Activated CD4-positive, alpha-beta memory T cell treated with anti-CD3 and anti-CD28 coated beads for 36 hours (primary cell): Measurements from ENCODE around the gene LOXL1. TPM values are rescaled to one million over a fixed set of nuclear protein-coding genes. Genes with fewer than 3 reads are reported as not detected.
"Not testable (repeated sequence)": the region's sequence is repeated elsewhere in the genome, so short reads cannot be mapped to it uniquely, and the experiment has no call there.

ENCODE experiments used
- CTCF ChIA-PET: fragments of 350-600 bp; sonication (Branson Sonifier 250); formaldehyde crosslinking; loops from one replicate; lab custom pipeline; 2021; ENCODE audit warnings: antibody characterized with exemption, inconsistent platforms; lab: Charles Lee
- POLR2A ChIA-PET: fragments of 350-600 bp; sonication (Branson Sonifier 250); formaldehyde crosslinking; loops from one replicate; lab custom pipeline; 2021; ENCODE audit warnings: antibody characterized with exemption; lab: Charles Lee
- DNase-seq: peaks from one replicate; pipeline ENCODE4 v3.0.0-alpha.2; 2020
- H3K27ac Mint-ChIP-seq: one replicate; pipeline ENCODE4 v1.8.0; 2021; ENCODE audit warnings: mixed read lengths
- H3K27me3 Mint-ChIP-seq: one replicate; pipeline ENCODE4 v1.8.0; 2021; ENCODE audit warnings: mixed read lengths
- H3K36me3 Mint-ChIP-seq: one replicate; pipeline ENCODE4 v1.8.0; 2021; ENCODE audit warnings: mixed read lengths
- H3K4me1 Mint-ChIP-seq: one replicate; pipeline ENCODE4 v1.8.0; 2021; ENCODE audit warnings: low read depth, mixed read lengths
- H3K4me3 Mint-ChIP-seq: one replicate; pipeline ENCODE4 v1.8.0; 2021; ENCODE audit warnings: mild to moderate bottlenecking, mixed read lengths
- H3K9me3 Mint-ChIP-seq: one replicate; pipeline ENCODE4 v1.8.0; 2021; ENCODE audit warnings: mixed read lengths
- intact Hi-C: fragments of 100-400 bp; cut with micrococcal nuclease; formaldehyde crosslinking; loops from one replicate; pipeline ENCODE4 v1.15.1; 2023
- total RNA-seq, 2 experiments: library from RNA; stranded (reverse); gene quantifications; one replicate each; pipeline ENCODE4 v1.2.3, GENCODE V29; 2021

Gene LOXL1
- total RNA-seq, 2 experiments from 2014 or later = 2.5 to 3.3 TPM

DNA sequence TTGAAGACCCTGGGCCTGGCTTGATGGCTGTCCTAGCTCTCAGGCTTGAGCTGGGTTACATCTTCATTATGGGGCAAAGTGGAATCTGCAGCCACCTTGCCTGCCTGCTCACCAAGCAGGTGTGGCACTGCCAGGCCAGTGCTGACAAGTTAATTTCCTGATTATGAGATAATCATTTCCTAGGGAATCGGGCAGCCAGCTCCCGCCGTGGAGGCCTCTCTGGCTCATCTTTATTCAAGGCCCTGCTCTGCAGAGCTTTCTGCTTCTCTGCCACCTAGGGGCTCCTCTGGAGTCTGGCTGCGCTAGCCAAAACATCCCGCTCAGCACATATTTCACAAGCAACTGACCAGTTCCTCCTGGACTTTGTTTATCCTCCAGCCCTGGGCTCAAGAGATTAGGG, 9.9 kb downstream of the LOXL1 start:
- no peaks in the 10 kb centered on the region for H3K36me3 Mint-ChIP-seq
- intact Hi-C loops = no loop called here
- no peaks in the 10 kb centered on the region for H3K9me3 Mint-ChIP-seq
- POLR2A ChIA-PET = no interaction called here
- peaks cover 11% of the 10 kb centered on the region for H3K4me1 Mint-ChIP-seq
- no peak overlapping the region for H3K27ac Mint-ChIP-seq
- H3K27me3 Mint-ChIP-seq = no peaks in the 10 kb centered on the region
- CTCF ChIA-PET = interaction anchor here (1.2 to 2.3 kb wide), 4 partner anchors 8 to 63 kb away, joined by 3 to 10 read pairs (median 7); no protein-coding TSS in a partner anchor
- no peak for DNase-seq
- H3K4me3 Mint-ChIP-seq = no peak overlapping the region

DNA sequence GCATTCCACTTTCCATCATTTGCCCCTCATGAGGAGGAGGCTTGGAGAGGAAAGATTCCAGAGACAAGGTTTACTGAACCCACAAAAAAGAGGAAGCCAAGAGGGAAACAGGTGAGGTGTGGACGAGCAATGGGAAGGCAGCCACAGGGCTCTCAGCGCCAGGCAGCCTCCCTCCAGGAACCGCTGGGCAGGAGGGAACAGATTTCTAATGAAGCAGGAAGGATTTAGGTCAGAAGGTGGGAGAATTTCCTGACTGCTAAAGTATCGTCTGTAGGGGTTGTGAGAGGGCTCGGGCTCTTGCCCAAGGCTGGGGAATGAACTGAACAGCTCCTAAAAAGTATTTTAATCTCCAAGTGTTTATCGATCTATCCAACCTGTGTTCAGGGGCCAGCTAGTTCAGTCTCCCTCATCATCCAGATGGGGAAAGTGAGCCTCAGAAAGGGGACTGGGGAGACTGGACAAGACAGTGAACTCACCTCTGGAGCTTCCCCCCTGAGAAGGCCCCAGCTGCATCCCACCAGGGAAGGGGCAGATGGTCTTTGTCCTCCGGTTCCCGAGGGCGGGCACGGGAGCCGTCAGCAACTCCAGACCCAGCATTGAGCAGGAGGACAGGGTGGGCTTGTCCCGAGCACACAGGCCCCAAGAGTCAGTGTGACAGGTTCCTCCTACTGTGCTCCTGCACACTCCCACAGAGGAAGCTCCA, 10.5 kb downstream of the LOXL1 start:
- H3K36me3 Mint-ChIP-seq = no peaks in the 10 kb centered on the region
- ChIA-PET CTCF (interaction anchor here (1.9 to 2.3 kb wide), 2 partner anchors 9 to 64 kb away, joined by 4 to 10 read pairs; no protein-coding TSS in a partner anchor), POLR2A (no interaction called here)
- no peak for DNase-seq
- intact Hi-C loops = no loop called here
- H3K27ac Mint-ChIP-seq = no peak overlapping the region
- H3K9me3 Mint-ChIP-seq = no peaks in the 10 kb centered on the region
- H3K4me3 Mint-ChIP-seq = no peak overlapping the region
- peaks cover 16% of the 10 kb centered on the region for H3K4me1 Mint-ChIP-seq
- no peaks in the 10 kb centered on the region for H3K27me3 Mint-ChIP-seq

DNA sequence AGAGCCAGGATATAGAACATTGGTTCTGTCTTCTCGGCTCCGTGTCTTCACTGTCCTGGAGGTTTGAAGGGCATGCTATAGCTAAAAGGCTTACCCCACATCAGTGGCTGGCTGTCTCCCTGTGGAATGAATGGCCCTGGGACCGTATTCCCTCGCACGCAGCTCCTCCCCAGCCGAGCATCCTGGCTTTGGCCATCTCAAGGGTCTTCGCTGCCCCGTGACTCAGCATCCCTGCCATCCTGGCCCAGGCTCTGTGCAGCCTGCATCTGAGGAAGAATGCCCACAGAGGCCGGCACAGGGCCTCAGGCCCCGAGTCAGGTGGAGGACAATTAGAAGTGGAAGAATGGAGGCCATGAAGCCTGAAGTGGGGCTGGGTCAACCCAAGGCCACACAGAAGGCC, 11.0 kb downstream of the LOXL1 start:
- CTCF ChIA-PET = interaction anchor here (1.9 to 2.3 kb wide), 2 partner anchors 10 to 65 kb away, joined by 4 to 10 read pairs; no protein-coding TSS in a partner anchor
- Mint-ChIP-seq H3K36me3 (no peaks in the 10 kb centered on the region), H3K27me3 (no peaks in the 10 kb centered on the region), H3K27ac (no peak overlapping the region), H3K4me3 (no peak overlapping the region), H3K9me3 (no peaks in the 10 kb centered on the region), H3K4me1 (peaks cover 22% of the 10 kb centered on the region)
- no peak for DNase-seq
- POLR2A ChIA-PET = no interaction called here
- intact Hi-C loops = no loop called here

DNA sequence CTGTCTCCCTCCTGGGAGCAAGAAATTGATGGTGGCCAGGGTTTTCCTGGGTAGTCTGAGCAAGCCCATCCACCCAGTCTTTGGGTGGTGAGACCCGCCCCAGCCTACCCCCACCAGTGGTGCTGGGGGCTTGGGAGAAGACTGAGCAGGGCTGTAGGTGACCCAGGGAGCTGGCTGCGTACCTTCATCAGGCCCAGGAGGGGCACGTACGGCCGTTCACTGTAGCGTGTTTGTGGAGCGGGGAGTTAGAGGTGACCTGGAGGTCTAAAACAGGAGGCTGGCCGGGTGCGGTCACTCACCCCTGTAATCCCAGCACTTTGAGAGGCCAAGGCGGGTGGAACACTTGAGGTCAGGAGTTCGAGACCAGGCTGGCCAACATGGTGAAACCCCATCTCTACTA, 11.5 kb downstream of the LOXL1 start:
- no peaks in the 10 kb centered on the region for H3K9me3 Mint-ChIP-seq
- POLR2A ChIA-PET = no interaction called here
- H3K27me3 Mint-ChIP-seq = no peaks in the 10 kb centered on the region
- CTCF ChIA-PET = interaction anchor here (2.0 to 2.3 kb wide), 1 partner anchor 10 kb away, joined by 5 to 10 read pairs; no protein-coding TSS in a partner anchor
- intact Hi-C loops = no loop called here
- no peak for DNase-seq
- no peak overlapping the region for H3K4me3 Mint-ChIP-seq
- no peak overlapping the region for H3K27ac Mint-ChIP-seq
- H3K4me1 Mint-ChIP-seq = peaks cover 26% of the 10 kb centered on the region
- H3K36me3 Mint-ChIP-seq = no peaks in the 10 kb centered on the region

DNA sequence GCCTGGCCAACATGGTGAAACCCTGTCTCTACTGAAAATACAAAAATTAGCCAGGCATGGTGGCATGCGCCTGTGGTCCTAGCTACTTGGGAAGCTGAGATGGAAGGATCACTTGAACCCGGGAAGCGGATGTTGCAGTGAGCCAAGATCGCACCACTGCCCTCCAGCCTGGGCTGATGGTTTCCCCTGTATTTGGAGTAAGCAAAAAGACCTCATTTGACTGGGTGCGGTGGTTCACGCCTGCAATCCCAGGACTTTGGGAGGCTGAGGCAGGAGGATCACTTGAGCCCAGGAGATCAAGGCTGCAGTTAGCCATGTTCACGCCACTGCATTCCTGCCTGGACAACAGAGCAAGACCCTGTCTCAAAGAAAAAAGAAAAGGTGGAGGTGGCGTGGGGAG, 12.3 kb downstream of the LOXL1 start:
- intact Hi-C loops, H3K27ac Mint-ChIP-seq, H3K36me3 Mint-ChIP-seq, H3K27me3 Mint-ChIP-seq, POLR2A ChIA-PET, H3K9me3 Mint-ChIP-seq, DNase-seq, H3K4me3 Mint-ChIP-seq: not testable (repeated sequence)
- H3K4me1 Mint-ChIP-seq = peaks cover 26% of the 10 kb centered on the region
- CTCF ChIA-PET = interaction anchor here (2.0 kb wide), 1 partner anchor 11 kb away, joined by 5 read pairs; no protein-coding TSS in a partner anchor

DNA sequence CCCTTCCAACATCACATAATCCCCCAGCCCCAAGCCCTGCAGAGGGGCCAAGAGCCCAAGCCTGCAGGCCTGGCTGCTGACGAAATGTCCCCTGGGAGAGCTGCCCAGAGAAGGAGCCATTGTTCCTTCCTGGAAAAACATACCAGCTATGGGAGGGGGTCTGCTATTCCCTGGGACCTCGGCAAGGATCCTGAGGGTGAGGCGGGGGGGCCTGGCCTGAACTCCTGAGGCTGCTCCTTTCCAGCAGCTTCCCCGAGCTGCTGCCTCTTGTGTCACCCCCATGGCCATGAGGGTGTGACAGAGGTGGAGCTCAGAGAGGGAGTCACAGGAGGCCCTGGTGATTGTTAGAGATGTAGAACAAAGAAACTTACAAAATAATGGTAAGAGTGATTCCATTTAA, 12.9 kb downstream of the LOXL1 start:
- Mint-ChIP-seq H3K9me3 (no peaks in the 10 kb centered on the region), H3K27me3 (no peaks in the 10 kb centered on the region), H3K27ac (no peak overlapping the region), H3K4me1 (peaks cover 26% of the 10 kb centered on the region), H3K36me3 (no peaks in the 10 kb centered on the region), H3K4me3 (no peak overlapping the region)
- no peak for DNase-seq
- intact Hi-C loops = no loop called here
- CTCF ChIA-PET = interaction anchor here (2.0 kb wide), 1 partner anchor 11 kb away, joined by 5 read pairs; no protein-coding TSS in a partner anchor
- POLR2A ChIA-PET = no interaction called here

DNA sequence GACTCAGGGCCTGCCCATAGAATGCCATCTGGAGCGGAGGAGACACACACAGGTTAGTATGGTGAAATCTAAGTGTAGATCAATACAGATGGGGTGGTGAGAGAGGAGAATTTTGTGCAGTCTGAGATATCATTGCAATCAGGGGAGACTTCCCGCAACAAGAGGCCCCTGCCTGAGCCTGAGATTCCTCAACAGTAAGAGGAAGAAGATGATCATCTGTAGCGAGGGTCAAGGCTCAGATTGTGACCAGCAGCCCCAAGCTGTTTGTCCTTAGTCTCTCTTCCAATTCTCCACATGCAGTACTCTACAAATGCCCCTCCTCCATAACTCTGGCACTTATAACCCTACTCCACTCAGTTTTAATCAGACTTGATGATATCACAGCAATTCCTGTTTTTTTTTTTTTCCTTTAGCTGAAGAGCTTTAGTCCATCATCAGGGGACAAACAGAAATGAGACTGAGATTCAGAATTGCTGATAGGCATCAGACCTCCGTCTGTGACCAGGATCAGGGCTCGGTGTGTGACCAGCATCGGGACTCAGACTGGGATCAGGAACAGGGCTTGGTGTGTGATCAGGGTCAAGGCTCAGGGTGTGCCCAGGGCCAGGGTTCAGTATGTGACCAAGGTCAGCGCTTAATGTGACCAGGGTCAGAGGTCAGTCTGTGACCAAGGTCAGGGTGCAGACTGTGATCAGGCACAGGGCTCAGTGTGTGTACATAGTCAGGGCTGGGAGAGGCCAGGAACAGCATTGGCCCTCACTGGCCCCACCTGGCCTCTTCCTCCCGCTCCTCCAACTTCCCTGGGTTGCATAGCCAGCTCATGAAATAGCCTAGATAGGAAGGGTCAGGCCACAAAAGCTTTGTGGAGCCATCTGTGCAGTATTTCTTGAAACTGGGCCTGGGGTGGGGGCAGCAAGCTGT, 14.1 kb downstream of the LOXL1 start:
- ChIA-PET POLR2A (interaction anchor here (0.6 kb wide), 1 partner anchor 14 kb away, joined by 3 read pairs; the partner anchor contains the start of gene LOXL1), CTCF (interaction anchor here (0.7 to 1.4 kb wide), 3 partner anchors 11 to 33 kb away, joined by 3 to 7 read pairs (median 3); no protein-coding TSS in a partner anchor)
- no peak for DNase-seq
- Mint-ChIP-seq H3K36me3 (no peaks in the 10 kb centered on the region), H3K27me3 (no peaks in the 10 kb centered on the region), H3K4me3 (no peak overlapping the region), H3K27ac (no peak overlapping the region), H3K9me3 (no peaks in the 10 kb centered on the region), H3K4me1 (peaks cover 14% of the 10 kb centered on the region)
- intact Hi-C loops = no loop called here

DNA sequence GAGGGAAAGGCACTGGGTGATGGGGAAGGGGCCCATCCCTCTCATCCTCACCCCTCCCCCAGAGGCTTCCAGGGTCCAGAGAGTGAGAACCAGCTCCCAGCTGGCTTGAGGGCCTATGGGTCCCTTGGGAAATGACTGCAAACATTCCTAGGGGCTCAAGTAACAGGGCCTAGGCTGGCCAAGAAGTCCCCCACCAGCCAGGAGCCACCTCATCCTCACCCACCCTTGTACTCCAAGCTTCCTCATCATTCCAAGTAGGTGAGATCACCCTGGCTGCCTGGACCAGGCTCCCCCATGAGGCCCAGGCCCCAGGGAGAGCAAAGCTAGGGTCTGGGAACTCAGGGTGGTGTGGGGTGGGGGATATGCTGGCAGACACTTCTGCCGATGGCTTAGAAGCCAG, 14.8 kb downstream of the LOXL1 start:
- ChIA-PET CTCF (interaction anchor here (0.7 to 1.4 kb wide), 3 partner anchors 10 to 32 kb away, joined by 3 to 7 read pairs (median 3); no protein-coding TSS in a partner anchor), POLR2A (no interaction called here)
- H3K4me3 Mint-ChIP-seq = no peak overlapping the region
- DNase-seq = no peak
- H3K27ac Mint-ChIP-seq = no peak overlapping the region
- intact Hi-C loops = no loop called here
- H3K27me3 Mint-ChIP-seq = no peaks in the 10 kb centered on the region
- no peaks in the 10 kb centered on the region for H3K9me3 Mint-ChIP-seq
- H3K36me3 Mint-ChIP-seq = no peaks in the 10 kb centered on the region
- H3K4me1 Mint-ChIP-seq = peaks cover 14% of the 10 kb centered on the region

DNA sequence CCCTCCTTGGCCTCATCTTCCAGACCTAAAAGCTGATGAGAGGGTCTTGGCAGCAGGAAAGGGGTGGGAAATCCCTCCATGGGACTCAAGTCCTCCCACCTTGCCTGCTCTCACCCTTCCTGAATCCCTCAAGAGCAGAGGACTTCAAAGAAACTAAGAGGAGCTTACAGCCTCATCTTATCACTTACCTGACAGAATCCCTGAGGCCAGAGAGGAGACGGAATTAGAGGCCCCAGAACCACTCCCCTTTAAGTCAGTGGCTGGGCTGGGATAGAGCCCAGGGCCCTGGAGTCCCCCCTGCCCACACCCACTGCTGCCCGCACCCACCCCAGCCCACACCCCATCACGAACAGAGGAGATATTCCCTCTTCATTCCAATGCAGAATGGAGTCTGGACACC, 15.2 kb downstream of the LOXL1 start:
- H3K4me1 Mint-ChIP-seq = peaks cover 14% of the 10 kb centered on the region
- H3K27ac Mint-ChIP-seq = no peak overlapping the region
- intact Hi-C loops = no loop called here
- ChIA-PET POLR2A (no interaction called here), CTCF (interaction anchor here (0.6 to 1.4 kb wide), 4 partner anchors 10 to 32 kb away, joined by 3 to 7 read pairs (median 3); no protein-coding TSS in a partner anchor)
- no peaks in the 10 kb centered on the region for H3K36me3 Mint-ChIP-seq
- no peaks in the 10 kb centered on the region for H3K27me3 Mint-ChIP-seq
- DNase-seq = no peak
- no peaks in the 10 kb centered on the region for H3K9me3 Mint-ChIP-seq
- no peak overlapping the region for H3K4me3 Mint-ChIP-seq

DNA sequence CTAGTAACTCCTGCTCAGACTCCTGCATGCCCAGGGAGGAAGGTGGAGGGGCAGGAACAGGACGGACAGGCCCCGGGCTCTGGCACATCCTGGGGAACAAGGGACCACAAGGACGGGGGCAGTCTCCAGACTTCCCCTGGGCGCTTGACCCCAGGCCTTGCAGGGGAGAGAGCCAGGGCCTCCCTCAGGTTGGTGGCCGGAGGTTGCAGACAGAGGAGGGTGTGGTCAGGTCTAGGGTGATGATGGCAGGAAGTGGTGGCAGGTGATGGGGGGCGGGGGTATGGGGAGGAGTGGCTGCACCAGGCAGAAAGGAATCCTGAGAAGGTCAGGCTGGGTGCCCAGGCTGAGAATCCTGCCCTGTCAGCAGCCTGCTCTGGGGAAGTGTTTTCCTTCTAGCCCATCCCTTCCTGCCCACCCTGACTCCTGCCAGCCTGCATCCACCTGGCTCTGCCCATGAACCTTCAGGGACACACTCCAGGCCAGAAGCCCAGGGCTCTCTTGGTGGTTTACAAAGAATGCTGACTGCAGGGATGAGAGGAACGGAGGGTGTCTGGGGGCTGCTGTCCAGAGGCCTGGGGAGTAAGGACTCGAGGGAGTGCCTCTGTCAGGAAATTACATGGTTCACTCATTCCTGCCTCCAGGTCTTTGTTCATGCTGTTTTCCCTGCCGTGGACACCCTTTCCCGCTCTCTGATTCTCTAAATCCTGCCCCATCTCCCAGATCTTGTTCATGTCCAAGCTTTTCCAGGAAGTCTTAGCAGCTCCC, 15.8 kb downstream of the LOXL1 start:
- no peaks in the 10 kb centered on the region for H3K27me3 Mint-ChIP-seq
- no peak overlapping the region for H3K27ac Mint-ChIP-seq
- H3K4me3 Mint-ChIP-seq = no peak overlapping the region
- intact Hi-C loops = no loop called here
- no peaks in the 10 kb centered on the region for H3K36me3 Mint-ChIP-seq
- ChIA-PET CTCF (interaction anchor here (0.6 to 1.4 kb wide), 3 partner anchors 14 to 80 kb away, joined by 3 to 7 read pairs (median 4); no protein-coding TSS in a partner anchor), POLR2A (no interaction called here)
- peaks cover 14% of the 10 kb centered on the region for H3K4me1 Mint-ChIP-seq
- no peaks in the 10 kb centered on the region for H3K9me3 Mint-ChIP-seq
- DNase-seq = peak; percentile 34

DNA sequence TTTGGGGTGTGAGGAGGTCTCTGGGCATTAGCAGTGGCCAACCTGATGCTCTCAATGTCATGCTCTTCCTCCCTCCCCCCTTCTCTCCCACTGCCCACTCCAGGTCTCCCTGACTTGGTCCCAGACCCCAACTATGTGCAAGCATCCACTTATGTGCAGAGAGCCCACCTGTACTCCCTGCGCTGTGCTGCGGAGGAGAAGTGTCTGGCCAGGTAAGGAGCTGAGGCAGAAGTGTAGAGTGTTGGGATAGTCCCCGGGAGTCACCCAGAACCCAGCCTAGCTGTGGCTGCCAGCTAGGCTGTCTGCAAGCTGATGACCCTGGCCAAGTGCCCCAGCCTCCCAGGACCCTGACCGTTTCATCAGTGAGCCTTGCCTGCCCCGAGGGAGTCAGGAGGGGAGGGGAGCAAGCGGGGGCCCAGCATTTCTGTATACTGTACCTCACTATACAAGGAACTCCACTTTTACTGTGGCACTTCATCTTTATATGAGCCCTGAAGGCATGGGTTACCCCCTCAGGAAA, 16.5 kb downstream of the LOXL1 start:
- Mint-ChIP-seq H3K4me1 (peaks cover 14% of the 10 kb centered on the region), H3K9me3 (no peaks in the 10 kb centered on the region), H3K4me3 (no peak overlapping the region)

More for the DNA sequence above, 16.5 kb downstream of the LOXL1 start:
- POLR2A ChIA-PET = no interaction called here
- DNase-seq = no peak
- no peak overlapping the region for H3K27ac Mint-ChIP-seq
- no peaks in the 10 kb centered on the region for H3K27me3 Mint-ChIP-seq
- intact Hi-C loops = no loop called here
- CTCF ChIA-PET = no interaction called here
- no peaks in the 10 kb centered on the region for H3K36me3 Mint-ChIP-seq
